HT-29 (cell line): ENCODE measurements around the gene TEX264. TPM values are rescaled to one million over a fixed set of nuclear protein-coding genes. Genes with fewer than 3 reads are reported as not detected.
"Not testable (repeated sequence)": the region's sequence is repeated elsewhere in the genome, so short reads cannot be mapped to it uniquely, and the experiment has no call there.

Source experiments
- DNase-seq: peaks from one replicate; pipeline ENCODE4 v3.0.0-alpha.2; 2015; ENCODE audit warnings: low spot score
- total RNA-seq: library from RNA; depleted of rRNA; stranded (reverse); fragments of >200 nt; shearing (Covaris generic); gene quantifications from 2 replicates; pipeline ENCODE4 v1.2.3, GENCODE V29; 2014; rRNA removed

The TEX264 gene, protein sequence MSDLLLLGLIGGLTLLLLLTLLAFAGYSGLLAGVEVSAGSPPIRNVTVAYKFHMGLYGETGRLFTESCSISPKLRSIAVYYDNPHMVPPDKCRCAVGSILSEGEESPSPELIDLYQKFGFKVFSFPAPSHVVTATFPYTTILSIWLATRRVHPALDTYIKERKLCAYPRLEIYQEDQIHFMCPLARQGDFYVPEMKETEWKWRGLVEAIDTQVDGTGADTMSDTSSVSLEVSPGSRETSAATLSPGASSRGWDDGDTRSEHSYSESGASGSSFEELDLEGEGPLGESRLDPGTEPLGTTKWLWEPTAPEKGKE
- 41.0 and 44.2 TPM in 2 replicates for total RNA-seq

DNA sequence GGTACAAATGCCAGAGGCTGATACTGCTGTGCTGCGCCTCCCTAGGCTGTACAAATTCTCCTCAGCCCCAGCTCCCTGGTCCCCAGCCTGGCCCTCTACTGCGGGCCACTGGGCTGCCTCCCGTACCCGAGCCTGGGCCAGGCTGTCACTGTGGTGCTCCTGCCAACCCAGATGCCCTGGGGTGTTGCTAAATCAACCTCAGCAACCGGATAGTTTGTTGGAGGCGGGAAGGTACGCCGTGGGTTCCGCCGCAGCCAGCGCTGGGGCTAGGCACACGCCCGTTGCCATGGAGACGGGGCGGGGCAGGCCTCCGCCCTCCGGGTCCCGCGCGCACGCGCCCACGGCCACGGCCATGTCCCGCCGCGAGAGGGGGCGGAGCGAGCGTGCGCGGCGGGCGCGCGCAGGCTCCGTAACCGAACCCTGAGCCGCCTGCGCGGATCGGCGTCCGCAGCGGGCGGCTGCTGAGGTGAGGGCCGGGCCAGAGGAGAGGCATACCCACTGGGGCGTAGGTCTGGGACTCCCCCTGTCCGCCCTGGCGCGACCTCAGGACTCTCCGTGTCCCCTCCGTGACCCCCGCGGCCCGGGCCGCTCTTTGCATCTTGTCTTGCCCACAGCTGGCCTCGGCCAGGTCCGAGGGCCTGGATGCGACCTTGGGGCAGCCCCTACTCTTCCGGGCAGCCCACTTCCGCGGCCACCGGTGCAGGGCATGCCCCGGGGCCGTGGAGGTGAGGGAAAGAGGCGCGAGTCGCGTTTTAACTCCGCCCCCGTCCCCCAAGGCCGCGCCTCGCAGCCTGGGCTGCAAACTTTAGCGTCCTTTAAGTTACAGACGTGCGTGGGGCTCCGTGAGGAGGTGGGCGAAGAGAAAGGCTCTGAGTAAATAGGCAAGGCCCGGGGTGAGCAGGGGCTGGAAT, at the start of gene TEX264:
TSS of gene TEX264 (plus strand) at position 430 of the 911 bp plus-strand sequence. CDS start 3,053 bp downstream, outside the sequence.
- DNase-seq = peak; percentile 72

DNA sequence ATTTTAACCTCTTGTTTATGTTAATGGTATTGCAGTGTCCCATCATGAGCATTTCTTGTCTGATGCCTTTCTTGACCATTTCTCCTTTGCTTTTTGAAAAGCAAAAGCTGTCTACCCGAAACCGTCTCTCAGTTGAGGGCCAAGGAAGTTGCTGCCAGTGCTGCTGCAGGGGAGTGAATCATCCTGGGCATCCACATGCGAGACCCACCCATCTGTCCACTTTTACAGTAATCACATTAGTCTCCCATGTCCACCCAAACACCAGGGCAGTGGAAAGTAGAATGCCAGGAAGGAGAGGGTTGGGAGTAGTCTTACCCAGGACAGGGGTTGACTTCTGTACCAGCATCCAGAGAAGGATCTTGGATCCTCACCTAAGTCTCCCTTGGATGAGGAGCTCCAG, 48.6 kb upstream of the TEX264 start:
- no peak for DNase-seq

DNA sequence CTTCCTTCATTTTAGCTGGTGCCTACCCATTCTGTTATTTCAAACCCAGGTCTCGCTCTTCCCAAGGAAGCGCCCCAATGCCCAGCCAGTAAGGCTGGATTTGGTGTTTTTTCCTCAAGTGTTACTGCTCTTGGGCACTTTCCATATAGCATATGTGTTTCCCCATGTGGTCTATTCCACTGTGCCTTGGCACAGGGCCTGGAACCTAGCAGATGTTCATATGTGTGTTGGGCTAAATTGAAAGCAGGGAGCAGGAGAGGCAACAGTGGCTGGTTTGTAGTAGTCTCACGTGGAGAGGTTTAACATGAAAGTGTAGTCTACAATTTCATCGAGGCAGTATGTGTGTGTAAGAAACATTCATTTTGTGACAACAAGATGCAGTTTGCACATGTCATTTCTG, 48.2 kb upstream of the TEX264 start:
- no peak for DNase-seq

DNA sequence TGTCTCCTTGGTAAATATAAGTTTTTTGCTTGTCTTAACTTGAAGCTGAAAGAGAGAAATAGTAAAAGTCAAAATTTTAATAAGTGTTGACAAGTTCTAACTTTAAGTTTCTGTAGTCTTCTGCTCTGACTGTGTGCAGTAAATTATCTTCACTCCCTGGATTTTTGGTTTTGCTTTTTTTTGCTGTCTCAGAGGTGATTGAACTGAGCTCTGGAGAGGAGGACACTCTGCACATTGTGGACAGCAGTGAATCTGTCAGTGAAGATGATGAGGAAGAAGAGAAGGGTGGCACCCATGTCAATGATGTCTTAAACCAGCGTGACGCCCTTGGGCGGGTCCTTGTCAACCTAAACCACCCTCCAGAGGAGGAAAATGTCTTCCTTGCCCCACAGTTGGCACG, 40.5 kb upstream of the TEX264 start:
- no peak for DNase-seq

- no peak for DNase-seq
These were observed 33.7 kb upstream of the TEX264 start for GRCh38 chr3:51637144-51637940.

GRCh38 chr3:51637941-51638471, 33.0 kb upstream of the TEX264 start:
- peak; percentile 75 for DNase-seq

GRCh38 chr3:51642462-51642861, 28.6 kb upstream of the TEX264 start:
- peak; percentile 16 for DNase-seq

- DNase-seq = no peak
These were observed 25.0 kb upstream of the TEX264 start for GRCh38 chr3:51646091-51646490.

- not testable (repeated sequence) for DNase-seq
These were observed 18.9 kb upstream of the TEX264 start for GRCh38 chr3:51652103-51652502.

GRCh38 chr3:51653409-51653808, 17.6 kb upstream of the TEX264 start:
- not testable (repeated sequence) for DNase-seq

DNA sequence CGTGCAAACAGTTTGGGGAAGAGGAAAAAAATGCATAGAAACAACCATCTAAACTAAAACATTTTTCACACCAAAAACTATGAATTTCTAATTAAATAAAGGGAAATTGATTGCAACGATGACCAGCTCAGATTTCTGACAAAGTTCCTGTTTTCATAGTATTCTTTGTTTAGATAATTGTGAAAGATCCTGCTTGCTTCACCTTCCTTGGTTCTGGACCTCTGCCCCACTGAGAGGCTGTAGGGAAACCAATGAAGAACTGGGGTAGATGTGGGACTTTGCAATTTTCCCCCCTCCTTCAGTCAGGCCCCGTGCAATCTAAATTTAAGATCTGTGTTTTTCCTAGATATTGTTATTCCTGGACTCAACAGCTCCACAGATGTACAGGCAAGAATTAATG, 13.8 kb upstream of the TEX264 start:
- no peak for DNase-seq

GRCh38 chr3:51659942-51660341, 11.1 kb upstream of the TEX264 start:
- DNase-seq = no peak

DNA sequence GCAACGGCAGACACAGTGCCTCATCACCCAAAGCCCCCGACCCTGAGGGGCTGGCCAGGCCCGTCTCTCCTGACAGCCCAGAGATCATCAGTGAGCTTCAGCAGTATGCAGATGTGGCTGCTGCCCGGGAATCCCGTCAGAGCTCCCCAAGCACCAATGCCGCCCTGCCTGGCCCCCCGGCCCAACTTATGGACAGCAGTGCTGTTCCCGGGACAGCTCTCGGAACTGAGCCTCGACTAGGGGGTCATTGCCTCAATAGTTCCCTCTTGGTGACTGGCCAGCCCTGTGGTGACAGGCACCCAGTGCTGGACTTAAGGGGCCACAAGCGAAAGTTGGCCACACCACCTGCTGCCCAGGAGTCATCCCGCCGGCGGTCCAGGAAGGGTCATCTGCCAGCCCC, 8.6 kb upstream of the TEX264 start:
- DNase-seq = no peak

- no peak for DNase-seq
These were observed 2.3 kb upstream of the TEX264 start for GRCh38 chr3:51668756-51669155.

DNA sequence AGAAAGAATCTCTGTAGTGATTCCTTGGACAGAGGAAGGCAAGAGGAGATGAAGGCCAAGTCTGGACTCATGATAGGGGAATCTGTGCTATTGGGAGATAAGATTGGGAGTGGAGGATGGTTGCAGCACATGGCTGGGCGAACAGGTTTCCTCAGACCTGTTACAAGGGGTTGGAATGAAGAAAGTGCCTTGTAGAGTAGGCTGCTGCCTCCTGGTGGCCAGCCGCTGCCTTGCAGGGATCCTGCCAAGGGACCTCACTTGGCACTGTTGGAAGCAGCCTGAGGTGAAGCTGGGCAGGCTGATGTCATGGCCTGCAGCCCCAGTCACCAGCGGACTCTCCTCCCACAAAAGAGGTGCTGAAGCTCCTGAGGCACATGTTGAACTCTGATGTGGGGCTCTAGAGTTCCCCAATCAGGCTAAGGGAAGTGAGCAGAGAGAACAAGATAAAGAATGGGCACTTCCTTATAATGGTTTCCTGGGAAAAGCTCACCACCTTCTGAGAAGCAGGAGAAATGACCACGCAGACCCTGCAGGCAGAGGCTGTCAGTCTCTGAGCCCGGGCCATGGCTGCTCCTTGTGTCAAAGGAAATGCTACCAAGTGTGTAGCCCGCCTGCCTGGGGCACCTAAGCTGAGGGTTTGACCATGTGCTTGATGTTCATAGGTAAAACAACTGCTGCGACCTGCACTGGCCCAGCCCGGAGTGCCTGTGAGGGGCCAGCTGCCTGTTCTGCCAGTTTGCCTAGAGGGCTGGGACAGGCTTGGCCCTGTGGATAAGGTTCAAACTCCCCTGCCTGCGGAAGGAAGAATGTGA, 1.6 kb upstream of the TEX264 start:
- peak; percentile 90 for DNase-seq

- no peak for DNase-seq
These were observed 814 bp upstream of the TEX264 start for GRCh38 chr3:51670053-51670822.

GRCh38 chr3:51671734-51672475, 853 bp downstream of the TEX264 start:
- peak; percentile 54 for DNase-seq

DNA sequence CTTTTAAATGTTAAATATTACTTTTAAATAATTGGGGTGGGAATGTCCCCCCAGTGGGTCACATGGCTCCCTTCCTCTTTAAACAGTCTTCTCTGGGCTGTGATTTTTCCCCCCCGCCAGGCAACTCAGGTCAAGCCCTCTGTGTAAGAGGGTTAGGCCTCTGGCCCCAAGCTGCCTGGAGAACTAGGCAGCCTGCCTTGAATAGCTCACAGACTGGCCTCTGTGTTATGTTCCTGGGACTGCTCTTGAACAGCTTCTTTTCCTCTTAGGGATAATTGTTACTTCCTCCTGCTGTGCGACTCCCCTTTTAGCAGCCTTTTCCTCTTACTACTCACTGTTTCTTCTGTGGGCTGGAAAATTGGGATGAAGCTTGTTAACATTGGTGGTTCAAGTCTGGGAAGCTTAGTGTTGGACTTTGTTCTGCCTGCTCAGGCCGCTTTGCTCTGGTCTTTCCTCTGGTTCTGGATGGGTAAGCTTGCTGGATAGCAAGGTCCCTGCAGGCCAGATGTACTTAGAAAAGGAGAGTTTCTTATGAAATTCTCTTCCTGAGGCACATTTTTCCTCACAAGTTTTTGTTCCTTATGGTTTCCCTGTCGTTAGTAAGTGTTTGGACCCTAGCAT, 2.2 kb downstream of the TEX264 start:
- DNase-seq = no peak
